Natural killer cell (primary cell): ENCODE measurements around the gene BRD3OS. TPM values are rescaled to one million over a fixed set of nuclear protein-coding genes. Genes with fewer than 3 reads are reported as not detected.

ENCODE experiments used
- ATAC-seq, 3 donors: fragments of 150-1000 bp in 2 of 3; fragments of 200-7000 bp in 1 of 3; cut with Tn5 transposase; 1 replicate in 1 of 3; 2 replicates in 2 of 3; pipeline ENCODE4 v1.10.0; 2021; ENCODE audit warnings: mild to moderate bottlenecking in 2 of 3, moderate library complexity in 2 of 3
- DNase-seq, 2 donors: peaks; one replicate each; pipeline versions ENCODE4 v3.0.0 to v3.0.0-alpha.2; 2013 to 2021; ENCODE audit warnings: mixed read lengths in 1 of 2
- H3K27ac ChIP-seq: one replicate; pipeline ENCODE4 v1.5.1; 2013; ENCODE audit warnings: mild to moderate bottlenecking, low read length
- H3K27me3 ChIP-seq: one replicate; pipeline ENCODE4 v1.6.1; 2013; ENCODE audit warnings: low read length; ENCODE audit not compliant: control insufficient read depth, insufficient read depth
- H3K36me3 ChIP-seq: one replicate; pipeline ENCODE4 v1.6.1; 2013; ENCODE audit warnings: low read length; ENCODE audit not compliant: control insufficient read depth, insufficient read depth
- H3K4me1 ChIP-seq: one replicate; pipeline ENCODE4 v1.6.1; 2013; ENCODE audit warnings: low read length; ENCODE audit not compliant: control insufficient read depth, insufficient read depth
- H3K4me3 ChIP-seq: one replicate; pipeline ENCODE4 v1.5.1; 2013; ENCODE audit warnings: low read length
- H3K9me3 ChIP-seq: one replicate; pipeline ENCODE4 v1.6.1; 2013; ENCODE audit warnings: low read length; ENCODE audit not compliant: control insufficient read depth, insufficient read depth
- H3K27ac Mint-ChIP-seq, 2 donors: one replicate each; pipeline ENCODE4 v1.8.0; 2022; ENCODE audit warnings: mild to moderate bottlenecking in 2 of 2, mixed read lengths in 2 of 2, moderate library complexity in 1 of 2
- H3K27me3 Mint-ChIP-seq, 2 donors: one replicate each; pipeline ENCODE4 v1.8.0; 2022; ENCODE audit warnings: low read depth in 2 of 2, mixed read lengths in 2 of 2
- H3K36me3 Mint-ChIP-seq: one replicate; pipeline ENCODE4 v1.8.0; 2022; ENCODE audit warnings: mixed read lengths
- H3K4me1 Mint-ChIP-seq, 2 donors: one replicate each; pipeline ENCODE4 v1.8.0; 2022; ENCODE audit warnings: mixed read lengths in 2 of 2
- H3K4me3 Mint-ChIP-seq: one replicate; pipeline ENCODE4 v1.8.0; 2022; ENCODE audit warnings: mild to moderate bottlenecking, moderate library complexity, mixed read lengths
- H3K9me3 Mint-ChIP-seq, 2 donors: one replicate each; pipeline ENCODE4 v1.8.0; 2022; ENCODE audit warnings: mixed read lengths in 2 of 2
- CTCF ChIP-seq: fragments of 200-600 bp; IDR thresholded peaks from one replicate; pipeline ENCODE4 v1.8.0; 2022; ENCODE audit warnings: antibody characterized with exemption
- WGBS: methylation state at CpG from one replicate; pipeline ENCODE4 v1.1.7; 2013; ENCODE audit warnings: missing lambda C conversion rate; ENCODE audit not compliant: insufficient coverage; 5-methylcytosine and 5-hydroxymethylcytosine counted together
- intact Hi-C: fragments of 100-400 bp; cut with micrococcal nuclease; formaldehyde crosslinking; loops from one replicate; pipeline ENCODE4 v1.14.2; 2022
- total RNA-seq, 4 donors: library from RNA; stranded (reverse); fragments of 120-200 nt in 1 of 4; gene quantifications; one replicate each; pipeline versions ENCODE4 v1.2.3 to v1.2.4, GENCODE V29; 2013 to 2022

The BRD3OS gene, protein sequence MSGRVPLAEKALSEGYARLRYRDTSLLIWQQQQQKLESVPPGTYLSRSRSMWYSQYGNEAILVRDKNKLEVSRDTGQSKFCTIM
- total RNA-seq: 1 to 10 TPM; 5.5 to 6.8 (median 6.5) TPM
- 10.8 TPM for total RNA-seq (2013)

DNA sequence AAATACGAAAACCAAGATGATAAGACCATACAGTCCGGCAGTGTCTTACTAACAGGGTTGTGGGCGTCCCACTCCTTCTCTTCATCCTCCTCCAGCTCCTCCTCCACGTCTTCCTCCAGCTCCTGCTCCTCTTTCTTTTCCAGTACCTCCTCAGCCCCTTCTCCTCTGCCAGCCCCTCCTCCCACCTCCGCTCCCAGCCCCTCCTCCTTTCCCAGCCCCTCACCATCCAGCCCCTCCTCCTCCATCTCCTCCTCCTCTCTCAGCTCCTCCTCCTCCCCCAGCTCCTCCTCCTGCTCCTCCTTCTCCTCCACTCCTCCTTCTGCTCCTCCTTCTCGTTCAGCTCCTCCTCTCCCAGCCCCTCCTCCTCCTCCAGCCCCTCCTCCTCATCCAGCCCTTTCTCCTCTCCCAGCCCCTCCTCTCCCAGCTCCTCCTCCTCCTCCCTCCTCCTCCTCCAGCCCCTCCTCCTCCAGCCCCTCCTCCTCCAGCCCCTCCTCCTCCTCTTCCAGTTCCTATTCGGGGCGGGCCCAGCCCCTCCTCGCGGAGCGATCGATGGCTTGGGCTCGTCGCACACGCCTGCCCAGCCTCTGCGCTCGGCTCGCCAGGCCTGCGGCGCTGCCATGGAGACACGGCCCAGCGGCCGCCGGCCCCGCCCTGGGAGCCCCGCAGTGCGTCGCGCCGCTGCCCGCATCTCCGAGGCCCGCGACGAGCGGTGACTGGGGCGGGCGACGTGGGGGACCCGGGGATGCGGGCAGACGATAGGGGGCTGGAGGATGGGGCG, at the start of gene BRD3OS:
Gene BRD3OS (plus strand): TSS at position 654 of the 778 bp plus-strand sequence. CDS start 1,267 bp downstream, outside the sequence.
- peak within 1 kb of the TSS; percentile 28 for H3K27ac ChIP-seq
- peak; percentile 90 to 99 (median 93) for ATAC-seq
- H3K27me3 ChIP-seq: no peaks in the 10 kb centered on the region
- peak; percentile 78 to 97 for DNase-seq
- no peaks in the 10 kb centered on the region for H3K36me3 ChIP-seq
- TF ChIP-seq CTCF: no peak
- Mint-ChIP-seq H3K4me3 (peak within 1 kb of the TSS; percentile 83), H3K9me3 (no peaks in the 10 kb centered on the region), H3K36me3 (no peaks in the 10 kb centered on the region), H3K4me1 (peaks cover 11 to 17% of the 10 kb centered on the region in 2 donors), H3K27me3 (no peaks in the 10 kb centered on the region), H3K27ac (peak within 1 kb of the TSS; percentile 59 to 84)
- intact Hi-C loops: loop anchor here (2.0 kb wide), 1 partner anchor 44 kb away; the partner anchor contains the start of gene BRD3
- no peaks in the 10 kb centered on the region for H3K9me3 ChIP-seq
- peaks cover 14% of the 10 kb centered on the region for H3K4me1 ChIP-seq
- WGBS: under 1% methylated on average over 43 of the region's 43 CpGs
- peak within 1 kb of the TSS; percentile 59 for H3K4me3 ChIP-seq

DNA sequence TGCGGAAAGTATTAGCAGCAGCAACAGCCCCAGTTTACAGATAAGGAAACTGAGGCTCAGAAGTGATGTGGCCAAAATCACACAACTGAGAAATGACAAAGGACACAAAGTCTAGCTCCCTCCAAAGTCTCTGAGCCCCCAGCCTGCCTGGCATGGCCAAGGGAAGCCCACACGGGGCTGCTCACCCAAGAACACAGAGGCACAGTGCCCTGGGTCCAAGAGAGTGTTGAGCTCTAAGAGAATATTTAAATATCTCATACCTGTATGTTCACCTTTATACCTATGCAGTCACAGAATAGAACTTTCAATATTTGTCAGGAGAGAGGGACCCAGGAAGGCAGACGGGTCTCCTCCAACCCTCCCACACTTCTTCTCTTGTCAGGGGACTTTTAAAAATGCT, 49.8 kb upstream of the BRD3OS start:
- Mint-ChIP-seq H3K36me3 (no peaks in the 10 kb centered on the region), H3K27me3 (no peaks in the 10 kb centered on the region), H3K4me1 (no peaks in the 10 kb centered on the region), H3K4me3 (no peak overlapping the region), H3K27ac (no peak overlapping the region), H3K9me3 (no peaks in the 10 kb centered on the region)
- no peak overlapping the region for H3K27ac ChIP-seq
- no peak for DNase-seq
- H3K4me1 ChIP-seq: peaks cover 21% of the 10 kb centered on the region
- WGBS: 80% methylated on average over 3 of the region's 3 CpGs
- no peaks in the 10 kb centered on the region for H3K27me3 ChIP-seq
- no peak for ATAC-seq
- no peak overlapping the region for H3K4me3 ChIP-seq
- no peaks in the 10 kb centered on the region for H3K9me3 ChIP-seq
- no peak for TF ChIP-seq CTCF
- no peaks in the 10 kb centered on the region for H3K36me3 ChIP-seq
- intact Hi-C loops: no loop called here

DNA sequence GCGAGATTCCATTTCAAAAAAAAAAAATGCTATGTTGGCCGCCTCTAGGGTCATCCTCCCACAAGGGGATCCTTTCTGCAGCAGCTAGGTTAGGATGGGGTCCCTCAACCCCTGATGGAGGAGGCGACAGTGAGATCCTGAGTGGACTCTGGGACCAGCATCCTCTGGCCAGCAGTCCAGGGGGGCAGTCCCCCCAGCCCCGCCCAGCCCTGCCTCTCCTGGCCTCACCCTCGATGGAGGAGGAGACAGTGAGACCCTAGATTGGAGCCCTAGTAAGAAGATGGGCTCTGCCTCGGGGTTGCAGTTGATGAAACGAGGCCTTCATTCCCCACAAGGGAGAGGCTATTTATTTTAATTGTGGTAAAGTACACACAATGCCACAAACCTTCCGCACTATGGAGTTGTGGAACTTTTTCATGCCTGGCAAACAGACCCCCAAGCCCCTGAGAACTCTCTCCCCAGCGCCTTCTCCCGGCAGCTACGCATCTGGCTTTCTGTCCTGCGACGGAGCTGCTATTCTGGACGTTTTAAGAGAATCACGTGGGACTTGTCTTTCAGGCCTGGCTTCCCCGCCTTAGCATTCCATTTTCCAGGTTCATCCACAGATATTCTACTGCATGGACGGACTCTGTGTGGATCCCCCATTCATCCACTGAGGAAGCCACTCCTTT, 49.0 kb upstream of the BRD3OS start:
- 90% methylated on average over 17 of the region's 17 CpGs for WGBS
- no peak overlapping the region for H3K4me3 Mint-ChIP-seq
- no peaks in the 10 kb centered on the region for H3K36me3 ChIP-seq
- H3K4me3 ChIP-seq: no peak overlapping the region
- H3K9me3 ChIP-seq: no peaks in the 10 kb centered on the region
- H3K27ac Mint-ChIP-seq: no peak overlapping the region
- no peak overlapping the region for H3K27ac ChIP-seq
- H3K27me3 Mint-ChIP-seq: no peaks in the 10 kb centered on the region
- no peak for DNase-seq
- no peaks in the 10 kb centered on the region for H3K9me3 Mint-ChIP-seq
- no peaks in the 10 kb centered on the region for H3K27me3 ChIP-seq
- H3K4me1 ChIP-seq: peaks cover 25% of the 10 kb centered on the region
- H3K36me3 Mint-ChIP-seq: no peaks in the 10 kb centered on the region
- no peaks in the 10 kb centered on the region for H3K4me1 Mint-ChIP-seq
- intact Hi-C loops: no loop called here
- TF ChIP-seq CTCF: no peak
- no peak for ATAC-seq
